GM18861 (cell line): ENCODE results near the gene SUGCT.
"Not testable (repeated sequence)": the region's sequence is repeated elsewhere in the genome, so short reads cannot be mapped to it uniquely, and the experiment has no call there.

ENCODE experiments used
- ATAC-seq: cut with Tn5 transposase; IDR thresholded peaks from one replicate; pipeline ENCODE4 v1.9.1; 2021; ENCODE audit not compliant: unreplicated experiment

The SUGCT gene

GRCh38 chr7:40647719-40648118 is 512.9 kb downstream of the SUGCT start:
- no peak for ATAC-seq

DNA sequence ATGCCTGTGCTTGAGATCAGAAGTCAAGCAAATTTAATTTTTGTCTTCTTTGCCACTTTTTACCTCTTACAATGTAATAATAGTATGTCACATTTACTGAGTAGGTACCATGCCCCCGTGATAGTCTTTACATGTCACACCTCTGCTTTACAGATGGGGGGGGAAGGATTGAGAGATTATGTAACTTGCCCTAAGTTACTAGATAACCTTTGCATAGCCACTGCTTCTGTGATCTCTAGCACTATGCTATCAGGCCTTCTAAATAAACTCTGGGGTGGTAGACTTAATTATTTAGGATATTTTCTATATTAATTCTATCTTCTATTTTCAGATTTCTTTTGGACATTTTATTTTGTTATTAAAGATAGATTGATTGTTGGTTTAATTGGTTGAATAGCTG is 514.4 kb downstream of the SUGCT start:
- no peak for ATAC-seq

GRCh38 chr7:40650903-40651302 is 516.1 kb downstream of the SUGCT start:
- ATAC-seq = not testable (repeated sequence)

- no peak for ATAC-seq
These were observed 519.4 kb downstream of the SUGCT start for GRCh38 chr7:40654171-40654570.

DNA sequence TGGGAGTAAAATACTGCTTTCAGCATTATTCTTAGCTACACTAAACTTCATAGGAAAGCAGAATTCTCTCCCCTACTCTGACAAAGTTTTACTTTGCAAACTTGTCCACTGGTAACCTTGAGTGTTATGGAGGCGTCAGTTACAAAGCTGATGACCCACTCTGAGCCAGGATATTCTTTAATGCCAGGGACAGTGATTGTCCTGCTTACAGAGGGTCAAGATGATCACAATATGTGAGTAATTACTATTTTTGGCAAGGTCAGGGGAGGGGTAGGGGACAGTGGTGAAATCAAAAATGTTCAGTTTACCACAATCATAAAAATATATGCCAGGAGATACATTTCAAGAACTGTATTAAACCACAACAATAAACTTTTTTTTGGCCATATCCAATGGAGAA is 520.6 kb downstream of the SUGCT start:
- no peak for ATAC-seq

GRCh38 chr7:40656349-40656748 is 521.5 kb downstream of the SUGCT start:
- ATAC-seq = no peak

DNA sequence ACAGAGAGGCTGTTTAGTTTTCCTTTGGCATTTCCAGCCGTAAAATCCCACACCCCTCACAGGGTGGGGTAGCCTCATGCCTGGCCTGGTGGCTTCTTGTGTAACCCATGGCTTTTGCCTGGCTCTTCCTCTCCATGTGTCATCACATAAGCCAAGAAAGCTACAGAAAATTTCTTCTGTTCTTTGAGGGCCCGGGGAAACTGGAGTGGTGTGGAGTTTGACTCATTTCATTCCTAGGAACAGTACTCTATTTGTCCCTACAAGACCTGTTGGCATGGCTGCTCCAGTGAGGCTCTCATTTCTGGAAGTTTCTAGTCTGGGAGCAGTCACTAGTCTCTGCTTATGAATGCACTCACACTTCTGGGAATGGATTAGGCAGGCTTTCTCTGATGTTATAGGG is 523.9 kb downstream of the SUGCT start:
- no peak for ATAC-seq

DNA sequence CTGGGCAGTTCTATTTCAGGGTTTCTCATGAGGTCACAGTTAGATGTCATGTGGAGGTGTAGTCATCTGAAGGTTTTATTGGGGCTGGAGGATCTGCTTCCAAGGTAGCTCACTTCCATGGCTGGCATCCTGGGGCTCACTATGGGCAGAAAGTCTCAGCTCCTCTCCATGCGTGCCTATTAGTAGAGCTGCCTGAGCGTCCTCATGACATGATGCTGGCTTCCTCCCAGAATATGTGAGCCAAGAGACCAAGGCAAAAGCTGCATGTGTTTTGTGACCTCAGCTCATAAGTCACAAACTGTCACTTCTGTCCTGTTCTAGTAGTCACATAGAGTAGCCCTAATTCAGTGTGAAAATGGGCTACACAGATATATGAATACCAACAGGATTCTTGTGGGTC is 524.4 kb downstream of the SUGCT start:
- no peak for ATAC-seq

DNA sequence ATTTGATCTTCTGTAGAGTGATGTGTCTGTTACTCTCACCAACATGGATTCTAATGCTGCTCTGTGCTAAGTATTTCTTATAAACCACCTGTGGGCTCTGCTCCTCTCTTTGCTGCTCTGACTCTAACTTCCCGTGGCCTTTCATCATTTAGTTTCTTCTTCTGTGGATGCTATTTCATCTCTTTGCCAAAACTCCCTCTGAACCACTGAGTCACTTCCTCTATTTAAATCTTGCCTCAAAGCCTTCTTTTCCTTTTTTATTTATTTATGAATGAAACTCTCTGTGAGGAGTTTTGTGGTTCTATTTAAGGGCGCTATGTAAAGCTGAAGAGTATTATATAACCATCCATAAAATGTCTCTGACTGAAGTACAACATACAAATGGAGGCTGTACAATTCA is 538.5 kb downstream of the SUGCT start:
- no peak for ATAC-seq

DNA sequence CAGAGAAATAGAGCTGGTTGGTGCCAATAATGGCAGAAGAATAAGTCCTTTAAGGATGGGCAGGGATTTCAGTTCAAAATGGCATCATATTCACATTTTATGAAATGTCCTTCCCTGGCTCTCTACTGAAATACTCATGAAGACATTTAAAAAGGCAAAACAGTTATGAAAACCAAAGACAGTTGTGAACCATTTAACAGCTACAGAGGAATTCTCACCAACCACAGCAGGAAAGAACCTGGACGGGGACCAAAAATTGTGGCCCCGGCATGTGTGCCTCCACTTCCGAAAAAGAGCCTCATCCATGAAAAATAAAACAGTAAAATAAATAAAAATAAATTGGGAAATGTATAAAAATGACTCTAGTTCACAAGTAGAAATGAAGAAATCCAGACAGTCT is 539.5 kb downstream of the SUGCT start:
- no peak for ATAC-seq

- no peak for ATAC-seq
These were observed 540.9 kb downstream of the SUGCT start for GRCh38 chr7:40675741-40676140.

- no peak for ATAC-seq
These were observed 541.4 kb downstream of the SUGCT start for GRCh38 chr7:40676221-40676620.

DNA sequence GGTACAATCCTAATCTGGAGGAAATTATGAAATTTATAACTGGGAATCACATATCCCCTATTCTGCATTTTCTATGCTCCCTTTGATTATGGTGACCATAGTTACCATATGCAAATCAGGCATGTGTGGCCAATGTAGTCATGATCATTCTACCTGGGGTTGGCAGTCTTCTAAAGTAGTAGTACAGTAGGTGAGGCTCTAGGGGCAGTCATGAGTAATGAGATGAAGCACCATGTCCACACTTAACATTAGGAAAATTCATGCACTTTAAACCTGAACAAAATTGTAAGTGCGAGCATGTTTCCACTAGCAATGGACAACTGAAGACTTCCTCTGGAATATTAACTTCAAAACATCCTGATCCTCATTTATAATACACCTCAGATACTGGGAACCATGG is 545.9 kb downstream of the SUGCT start:
- ATAC-seq = peak; percentile 99

- no peak for ATAC-seq
These were observed 547.9 kb downstream of the SUGCT start for GRCh38 chr7:40682696-40683095.

DNA sequence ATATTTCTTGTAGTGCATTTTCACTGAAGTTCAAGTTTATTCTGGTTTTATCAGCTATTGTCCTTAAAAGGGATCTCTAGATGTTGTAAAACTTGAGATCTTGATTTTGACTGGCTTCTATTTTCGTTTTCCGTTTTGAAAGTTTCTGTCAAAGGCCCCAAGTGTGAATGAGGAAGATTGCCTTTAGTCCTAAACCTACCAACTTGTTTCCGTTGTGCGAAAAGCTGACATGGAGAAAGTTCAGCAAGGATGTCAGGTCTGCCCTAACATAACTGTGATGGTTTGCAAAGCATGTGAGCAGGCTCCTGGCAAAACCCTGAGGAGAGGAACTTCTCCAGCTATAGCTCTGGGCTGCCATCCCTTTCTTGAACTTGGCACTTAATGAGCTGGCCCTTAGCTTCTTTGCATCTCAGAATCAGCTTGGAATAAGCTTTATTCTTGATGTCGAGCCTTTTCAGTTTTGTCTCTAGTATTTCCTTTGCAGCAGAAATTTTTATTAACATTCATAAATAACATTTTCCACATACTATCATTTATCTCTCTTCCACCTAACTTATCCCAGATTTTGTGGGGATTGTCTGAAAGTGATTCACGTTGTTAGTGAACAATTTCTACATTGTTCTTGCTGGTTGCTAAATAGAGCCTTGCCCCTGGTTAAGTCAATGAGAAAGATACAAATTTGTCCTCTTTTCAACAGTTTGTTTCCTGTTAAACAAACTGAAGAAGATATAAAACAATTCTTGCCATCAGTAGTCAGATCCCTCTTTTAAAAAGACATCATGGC is 559.4 kb downstream of the SUGCT start:
- ATAC-seq = no peak

- ATAC-seq = no peak
These were observed 560.2 kb downstream of the SUGCT start for GRCh38 chr7:40694991-40695390.

GRCh38 chr7:40697653-40698052 is 562.8 kb downstream of the SUGCT start:
- no peak for ATAC-seq

DNA sequence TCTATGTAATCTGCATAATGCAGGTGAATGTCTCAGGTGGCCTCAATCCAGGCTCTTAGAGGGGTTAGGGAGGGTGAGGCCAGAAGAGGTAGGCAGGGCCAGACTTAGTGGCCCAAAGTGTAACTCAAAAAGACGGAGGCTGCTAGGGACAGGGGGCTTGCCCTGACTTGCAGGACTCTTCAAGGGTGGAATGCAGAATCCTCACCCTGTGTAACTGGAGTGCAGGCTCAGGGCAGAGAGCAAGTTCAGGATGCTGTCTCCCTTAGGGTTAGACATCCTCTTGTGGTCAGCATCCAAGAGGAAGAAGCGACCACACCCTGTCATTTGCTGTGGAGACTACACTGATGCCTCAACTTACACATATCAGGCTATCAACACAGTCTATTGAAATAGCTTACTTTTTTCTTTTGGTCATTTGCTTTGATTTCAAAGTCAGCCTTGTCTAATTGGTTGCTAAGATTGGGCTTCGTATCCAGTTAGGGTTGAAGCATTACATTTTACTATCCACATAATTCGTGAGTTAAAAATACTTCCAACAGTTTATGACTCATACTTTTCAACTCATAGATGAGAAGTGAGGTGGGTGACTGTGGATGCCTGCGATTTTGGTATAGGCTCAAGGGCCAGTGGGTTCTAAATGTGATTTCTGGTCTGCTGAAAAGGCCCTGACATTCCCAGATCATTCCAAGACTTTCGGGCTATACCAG is 563.6 kb downstream of the SUGCT start:
- no peak for ATAC-seq

DNA sequence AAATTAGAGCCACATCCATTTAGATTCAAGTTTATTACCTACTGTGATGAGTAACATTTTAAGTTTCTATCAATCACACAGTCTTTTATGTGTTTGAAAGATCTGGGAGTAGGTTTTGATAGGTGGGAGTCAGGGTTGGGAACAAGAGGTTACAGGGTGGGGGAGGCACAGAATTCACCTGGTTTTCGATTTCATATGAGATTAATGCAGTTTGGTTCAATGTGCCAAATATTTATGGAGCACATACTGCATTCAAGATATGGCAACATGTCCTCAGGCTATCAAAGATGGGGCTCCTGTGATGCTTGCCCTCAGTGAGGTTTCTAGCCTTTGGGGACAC is 564.1 kb downstream of the SUGCT start:
- ATAC-seq = no peak

DNA sequence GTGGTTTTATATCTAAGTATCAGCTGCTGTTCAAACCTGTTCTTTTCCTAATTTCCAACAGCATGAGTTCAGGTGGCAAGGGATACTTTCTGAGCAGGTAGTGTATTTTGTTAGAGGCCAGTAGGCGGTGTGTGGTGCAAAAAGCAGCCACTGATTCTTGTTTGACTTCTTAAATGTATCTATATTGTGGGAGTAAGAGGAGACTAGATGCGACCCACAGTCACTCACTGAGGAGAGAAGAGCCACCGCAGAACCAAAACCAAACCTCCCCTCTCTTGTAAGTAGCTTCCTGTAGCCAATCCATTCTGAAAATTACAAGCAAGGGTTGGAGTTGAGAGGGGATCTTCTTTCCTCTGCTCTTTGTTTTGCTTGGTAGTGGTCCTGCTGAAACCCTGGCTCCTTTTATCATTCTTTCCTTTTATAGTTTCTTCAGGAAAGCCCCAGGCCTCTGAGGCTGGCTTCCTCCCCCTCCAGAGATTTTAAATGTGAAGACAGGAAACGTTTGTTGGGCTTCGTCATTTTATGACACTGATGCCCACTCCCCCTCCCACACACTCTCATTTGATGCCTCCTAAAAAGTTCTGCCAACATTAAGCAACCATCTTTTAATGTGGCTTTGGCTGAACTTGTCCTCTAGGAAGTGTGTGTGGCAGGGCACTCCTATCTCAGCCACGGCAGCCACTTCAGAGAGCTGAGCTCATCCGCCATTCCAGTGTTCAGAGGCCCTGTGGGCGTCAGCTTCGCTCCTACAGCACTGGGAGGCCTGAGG is 566.0 kb downstream of the SUGCT start:
- ATAC-seq = no peak

GRCh38 chr7:40701836-40702551 is 567.2 kb downstream of the SUGCT start:
- ATAC-seq = no peak
